GM12878 (cell line): ENCODE results near the gene GRK5. TPM values are rescaled to one million over a fixed set of nuclear protein-coding genes. Genes with fewer than 3 reads are reported as not detected.

Experiments
- BHLHE40 ChIP-seq, 2 experiments: fragments of 450-650 bp in 1 of 2; IDR thresholded peaks; 2 replicates each; pipeline ENCODE4 v1.6.1; 2011 to 2017; ENCODE audit warnings: low read depth in 2 of 2, borderline replicate concordance in 1 of 2, improper control_type of control experiment in 1 of 2, low read length in 1 of 2, mild to moderate bottlenecking in 1 of 2
- CEBPB ChIP-seq, 2 experiments: fragments of 150-350 bp in 1 of 2; IDR thresholded peaks; 2 replicates each; pipeline ENCODE4 v1.6.1; 2012 to 2014; ENCODE audit warnings: low read depth in 2 of 2, low read length in 2 of 2, borderline replicate concordance in 1 of 2, inconsistent platforms in 1 of 2
- DPF2 ChIP-seq: fragments of 450-650 bp; IDR thresholded peaks from 2 replicates; pipeline ENCODE4 v1.6.1; 2017; ENCODE audit warnings: mild to moderate bottlenecking
- EED ChIP-seq: sonication (generic); IDR thresholded peaks from 2 replicates; pipeline ENCODE4 v1.6.1; 2016; ENCODE audit warnings: antibody characterized with exemption, low read depth
- EGR1 ChIP-seq, 2 experiments: IDR thresholded peaks; 1 replicate in 1 of 2; 2 replicates in 1 of 2; pipeline ENCODE4 v1.6.1; 2011 to 2012; ENCODE audit warnings: low read depth in 2 of 2, low read length in 2 of 2, borderline replicate concordance in 1 of 2, mild to moderate bottlenecking in 1 of 2, moderate library complexity in 1 of 2
- HDAC6 ChIP-seq: fragments of 200-600 bp; sonication (generic); IDR thresholded peaks from one replicate; pipeline ENCODE4 v1.8.0; 2017; ENCODE audit warnings: antibody characterized with exemption; ENCODE audit not compliant: unreplicated experiment
- IKZF1 ChIP-seq: fragments of 450-650 bp; conservative IDR thresholded peaks from 2 replicates; pipeline ENCODE4 v1.6.1; 2017; ENCODE audit warnings: antibody characterized with exemption, mild to moderate bottlenecking
- KDM1A ChIP-seq: fragments of 200-600 bp; sonication (generic); IDR thresholded peaks from 2 replicates; pipeline ENCODE4 v1.6.1; 2016; ENCODE audit warnings: borderline replicate concordance
- MEF2B ChIP-seq: fragments of 450-650 bp; IDR thresholded peaks from 2 replicates; pipeline ENCODE4 v1.6.1; 2018; ENCODE audit warnings: mild to moderate bottlenecking, moderate library complexity; ENCODE audit not compliant: partially characterized antibody, poor library complexity, severe bottlenecking
- RFX5 ChIP-seq: IDR thresholded peaks from 2 replicates; pipeline ENCODE4 v1.6.1; 2011; ENCODE audit warnings: low read depth, low read length, improper control_type of control experiment
- SMARCA5 ChIP-seq: fragments of 450-650 bp; IDR thresholded peaks from 2 replicates; pipeline ENCODE4 v1.6.1; 2017; ENCODE audit warnings: mild to moderate bottlenecking
- SMC3 ChIP-seq: IDR thresholded peaks from 2 replicates; pipeline ENCODE4 v1.6.1; 2011; ENCODE audit warnings: low read length, improper control_type of control experiment, borderline replicate concordance
- SRF ChIP-seq, 2 experiments: IDR thresholded peaks; 2 replicates each; pipeline ENCODE4 v1.6.1; 2011; ENCODE audit warnings: low read depth in 2 of 2, low read length in 2 of 2, mild to moderate bottlenecking in 1 of 2, moderate library complexity in 1 of 2
- YY1 ChIP-seq: IDR thresholded peaks from 2 replicates; pipeline ENCODE4 v1.6.1; 2011; ENCODE audit warnings: low read depth, mild to moderate bottlenecking, low read length
- ZNF24 ChIP-seq: fragments of 450-650 bp; IDR thresholded peaks from 2 replicates; pipeline ENCODE4 v1.6.1; 2017; ENCODE audit warnings: antibody characterized with exemption, mild to moderate bottlenecking
- ZZZ3 ChIP-seq: IDR thresholded peaks from 2 replicates; pipeline ENCODE4 v1.6.1; 2011; ENCODE audit warnings: low read depth; ENCODE audit not compliant: control insufficient read depth, insufficient read length
- polyA plus RNA-seq, 11 experiments: library from polyadenylated mRNA; depleted of rRNA in 4 of 11; unstranded in 6 of 11; stranded (reverse) in 5 of 11; fragments of >200 nt; fragmentation: Nextera tagmentation in 4 of 11; fragmentation: Illumina TruSeq in 1 of 11; extraction: Ambion mirVana in 4 of 11; extraction: Trizol in 1 of 11; gene quantifications; 1 replicate in 1 of 11; 2 replicates in 10 of 11; pipeline versions ENCODE4 v1.2.1 to v1.2.3, GENCODE V29; 2011 to 2016; ENCODE audit warnings: inconsistent platforms in 2 of 11, missing spikeins in 2 of 11, low read depth in 1 of 11
- total RNA-seq, 4 experiments: library from RNA; depleted of rRNA in 3 of 4; stranded (reverse); fragments of >200 nt in 3 of 4; fragmentation: Illumina TruSeq in 1 of 4; extraction: Trizol in 1 of 4; gene quantifications; 2 replicates each; pipeline versions ENCODE4 v1.2.1 to v1.2.3, GENCODE V29; 2013 to 2021
- TF ChIP-seq, protein P1 (sequence below): fragments of 450-650 bp; IDR thresholded peaks from 2 replicates; pipeline ENCODE4 v1.6.1; 2016; ENCODE audit warnings: mild to moderate bottlenecking, moderate library complexity, borderline replicate concordance
- TF ChIP-seq, protein P2 (sequence below): fragments of 450-650 bp; IDR thresholded peaks from 2 replicates; pipeline ENCODE4 v1.6.1; 2016; ENCODE audit warnings: mild to moderate bottlenecking
- TF ChIP-seq, protein P3 (sequence below): IDR thresholded peaks from 2 replicates; pipeline ENCODE4 v1.6.1; 2011; ENCODE audit warnings: borderline replicate concordance, low read depth, mild to moderate bottlenecking, moderate library complexity, mixed read lengths, low read length; ENCODE audit not compliant: insufficient read depth; ENCODE audit errors: extremely low read length
- TF ChIP-seq, protein P4 (sequence below): fragments of 450-650 bp; conservative IDR thresholded peaks from 2 replicates; pipeline ENCODE4 v1.6.1; 2017; ENCODE audit warnings: mild to moderate bottlenecking, moderate library complexity

GRK5 gene
- total and polyA plus RNA-seq, 10 of the 15 experiments (the other 5 are each of a cell fraction or from before 2014, with no cell fraction given): 0.11 to 22.1 (median 10.0) TPM

DNA sequence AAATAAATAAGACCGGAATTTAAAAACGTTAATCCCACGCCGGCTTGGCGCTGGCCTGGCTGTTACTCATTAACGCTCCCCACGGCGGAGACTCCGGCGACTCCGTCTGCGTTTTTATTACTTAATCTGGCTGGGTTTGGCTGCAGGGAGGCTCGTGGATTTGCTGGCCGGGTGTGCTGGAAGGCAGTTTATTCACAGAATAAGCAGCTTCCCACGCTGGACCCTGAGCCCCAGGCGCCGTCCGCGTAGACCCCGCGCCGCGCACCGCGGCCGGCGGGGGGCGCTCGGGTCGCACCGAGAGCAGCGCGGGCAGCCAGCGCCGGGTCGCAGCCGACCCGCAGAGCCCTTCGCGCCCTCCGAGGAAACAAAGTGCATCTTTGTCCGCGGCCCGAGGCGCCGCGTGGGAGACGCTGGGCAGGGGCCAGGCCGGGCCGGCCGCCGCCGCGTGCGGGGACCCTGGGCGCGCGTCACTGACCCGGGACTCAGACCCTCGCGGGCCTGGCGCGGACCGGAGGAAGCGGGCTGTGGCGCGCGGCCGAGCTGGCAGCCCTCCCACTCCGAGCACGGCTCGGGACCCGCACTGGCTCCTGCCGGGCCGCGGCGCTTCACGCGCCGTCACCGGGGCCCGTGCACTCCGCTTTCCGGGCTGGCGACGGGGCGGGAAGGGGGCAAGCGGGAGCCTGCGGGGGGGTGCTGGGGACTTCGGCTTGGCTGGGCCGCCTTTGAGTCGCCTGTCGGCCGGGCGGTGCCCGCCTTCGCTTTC lies 587 bp upstream of the GRK5 start (continued):
- TF ChIP-seq MEF2B: peak; percentile 3
- TF ChIP-seq, protein P1, sequence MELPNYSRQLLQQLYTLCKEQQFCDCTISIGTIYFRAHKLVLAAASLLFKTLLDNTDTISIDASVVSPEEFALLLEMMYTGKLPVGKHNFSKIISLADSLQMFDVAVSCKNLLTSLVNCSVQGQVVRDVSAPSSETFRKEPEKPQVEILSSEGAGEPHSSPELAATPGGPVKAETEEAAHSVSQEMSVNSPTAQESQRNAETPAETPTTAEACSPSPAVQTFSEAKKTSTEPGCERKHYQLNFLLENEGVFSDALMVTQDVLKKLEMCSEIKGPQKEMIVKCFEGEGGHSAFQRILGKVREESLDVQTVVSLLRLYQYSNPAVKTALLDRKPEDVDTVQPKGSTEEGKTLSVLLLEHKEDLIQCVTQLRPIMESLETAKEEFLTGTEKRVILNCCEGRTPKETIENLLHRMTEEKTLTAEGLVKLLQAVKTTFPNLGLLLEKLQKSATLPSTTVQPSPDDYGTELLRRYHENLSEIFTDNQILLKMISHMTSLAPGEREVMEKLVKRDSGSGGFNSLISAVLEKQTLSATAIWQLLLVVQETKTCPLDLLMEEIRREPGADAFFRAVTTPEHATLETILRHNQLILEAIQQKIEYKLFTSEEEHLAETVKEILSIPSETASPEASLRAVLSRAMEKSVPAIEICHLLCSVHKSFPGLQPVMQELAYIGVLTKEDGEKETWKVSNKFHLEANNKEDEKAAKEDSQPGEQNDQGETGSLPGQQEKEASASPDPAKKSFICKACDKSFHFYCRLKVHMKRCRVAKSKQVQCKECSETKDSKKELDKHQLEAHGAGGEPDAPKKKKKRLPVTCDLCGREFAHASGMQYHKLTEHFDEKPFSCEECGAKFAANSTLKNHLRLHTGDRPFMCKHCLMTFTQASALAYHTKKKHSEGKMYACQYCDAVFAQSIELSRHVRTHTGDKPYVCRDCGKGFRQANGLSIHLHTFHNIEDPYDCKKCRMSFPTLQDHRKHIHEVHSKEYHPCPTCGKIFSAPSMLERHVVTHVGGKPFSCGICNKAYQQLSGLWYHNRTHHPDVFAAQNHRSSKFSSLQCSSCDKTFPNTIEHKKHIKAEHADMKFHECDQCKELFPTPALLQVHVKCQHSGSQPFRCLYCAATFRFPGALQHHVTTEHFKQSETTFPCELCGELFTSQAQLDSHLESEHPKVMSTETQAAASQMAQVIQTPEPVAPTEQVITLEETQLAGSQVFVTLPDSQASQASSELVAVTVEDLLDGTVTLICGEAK: no peak
- TF ChIP-seq, protein P2, sequence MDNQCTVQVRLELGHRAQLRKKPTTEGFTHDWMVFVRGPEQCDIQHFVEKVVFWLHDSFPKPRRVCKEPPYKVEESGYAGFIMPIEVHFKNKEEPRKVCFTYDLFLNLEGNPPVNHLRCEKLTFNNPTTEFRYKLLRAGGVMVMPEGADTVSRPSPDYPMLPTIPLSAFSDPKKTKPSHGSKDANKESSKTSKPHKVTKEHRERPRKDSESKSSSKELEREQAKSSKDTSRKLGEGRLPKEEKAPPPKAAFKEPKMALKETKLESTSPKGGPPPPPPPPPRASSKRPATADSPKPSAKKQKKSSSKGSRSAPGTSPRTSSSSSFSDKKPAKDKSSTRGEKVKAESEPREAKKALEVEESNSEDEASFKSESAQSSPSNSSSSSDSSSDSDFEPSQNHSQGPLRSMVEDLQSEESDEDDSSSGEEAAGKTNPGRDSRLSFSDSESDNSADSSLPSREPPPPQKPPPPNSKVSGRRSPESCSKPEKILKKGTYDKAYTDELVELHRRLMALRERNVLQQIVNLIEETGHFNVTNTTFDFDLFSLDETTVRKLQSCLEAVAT: no peak
- TF ChIP-seq ZZZ3: no peak
- TF ChIP-seq, protein P3, sequence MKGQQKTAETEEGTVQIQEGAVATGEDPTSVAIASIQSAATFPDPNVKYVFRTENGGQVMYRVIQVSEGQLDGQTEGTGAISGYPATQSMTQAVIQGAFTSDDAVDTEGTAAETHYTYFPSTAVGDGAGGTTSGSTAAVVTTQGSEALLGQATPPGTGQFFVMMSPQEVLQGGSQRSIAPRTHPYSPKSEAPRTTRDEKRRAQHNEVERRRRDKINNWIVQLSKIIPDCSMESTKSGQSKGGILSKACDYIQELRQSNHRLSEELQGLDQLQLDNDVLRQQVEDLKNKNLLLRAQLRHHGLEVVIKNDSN: no peak
- TF ChIP-seq RFX5: no peak
- no peak for TF ChIP-seq CEBPB (IDR thresholded peaks at IDR 0.05; ENCODE audit: borderline replicate concordance in 1 of 2, low read depth in 2 of 2, low read length in 2 of 2)
- TF ChIP-seq BHLHE40 (IDR thresholded peaks at IDR 0.05; ENCODE audit: borderline replicate concordance in 1 of 2, low read depth in 2 of 2, low read length in 1 of 2): peak in 1 of 2 experiments; percentile 57; a peak in 2 of 4 replicates
- peak; percentile 62 for TF ChIP-seq YY1
- TF ChIP-seq DPF2: peak; percentile 89; the same call in 1 of the 2 replicates
- TF ChIP-seq SMC3: peak; percentile 56
- TF ChIP-seq EED: no peak
- TF ChIP-seq, protein P4, sequence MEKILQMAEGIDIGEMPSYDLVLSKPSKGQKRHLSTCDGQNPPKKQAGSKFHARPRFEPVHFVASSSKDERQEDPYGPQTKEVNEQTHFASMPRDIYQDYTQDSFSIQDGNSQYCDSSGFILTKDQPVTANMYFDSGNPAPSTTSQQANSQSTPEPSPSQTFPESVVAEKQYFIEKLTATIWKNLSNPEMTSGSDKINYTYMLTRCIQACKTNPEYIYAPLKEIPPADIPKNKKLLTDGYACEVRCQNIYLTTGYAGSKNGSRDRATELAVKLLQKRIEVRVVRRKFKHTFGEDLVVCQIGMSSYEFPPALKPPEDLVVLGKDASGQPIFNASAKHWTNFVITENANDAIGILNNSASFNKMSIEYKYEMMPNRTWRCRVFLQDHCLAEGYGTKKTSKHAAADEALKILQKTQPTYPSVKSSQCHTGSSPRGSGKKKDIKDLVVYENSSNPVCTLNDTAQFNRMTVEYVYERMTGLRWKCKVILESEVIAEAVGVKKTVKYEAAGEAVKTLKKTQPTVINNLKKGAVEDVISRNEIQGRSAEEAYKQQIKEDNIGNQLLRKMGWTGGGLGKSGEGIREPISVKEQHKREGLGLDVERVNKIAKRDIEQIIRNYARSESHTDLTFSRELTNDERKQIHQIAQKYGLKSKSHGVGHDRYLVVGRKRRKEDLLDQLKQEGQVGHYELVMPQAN: peak; percentile 63
- TF ChIP-seq SMARCA5: peak; percentile 93
- no peak for TF ChIP-seq KDM1A
- TF ChIP-seq SRF (IDR thresholded peaks at IDR 0.05; ENCODE audit: low read depth in 2 of 2, low read length in 2 of 2): peak in 1 of 2 experiments; percentile 41; a peak in 1 of 4 replicates
- peak in 1 of 2 experiments; percentile 34; a peak in 1 of 3 replicates for TF ChIP-seq EGR1 (IDR thresholded peaks at IDR 0.05; ENCODE audit: borderline replicate concordance in 1 of 2, low read depth in 2 of 2, low read length in 2 of 2)
- peak; percentile 79 for TF ChIP-seq IKZF1
- TF ChIP-seq ZNF24: peak; percentile 46
- TF ChIP-seq HDAC6: peak; percentile 38
